Stimulated activated CD4-positive, alpha-beta T cell treated with anti-CD3 and anti-CD28 coated beads, Interleukin-12 subunit alpha, Interleukin-12 subunit beta, amount 100 ng/mL, for 48 hours (primary cell): Measurements from ENCODE around the gene FOXN1.

Source experiments
- DNase-seq, 3 donors: peaks; one replicate each; pipeline ENCODE4 v3.0.0-alpha.2; 2020; ENCODE audit warnings: low read depth in 2 of 3, low spot score in 1 of 3

Gene FOXN1

DNA sequence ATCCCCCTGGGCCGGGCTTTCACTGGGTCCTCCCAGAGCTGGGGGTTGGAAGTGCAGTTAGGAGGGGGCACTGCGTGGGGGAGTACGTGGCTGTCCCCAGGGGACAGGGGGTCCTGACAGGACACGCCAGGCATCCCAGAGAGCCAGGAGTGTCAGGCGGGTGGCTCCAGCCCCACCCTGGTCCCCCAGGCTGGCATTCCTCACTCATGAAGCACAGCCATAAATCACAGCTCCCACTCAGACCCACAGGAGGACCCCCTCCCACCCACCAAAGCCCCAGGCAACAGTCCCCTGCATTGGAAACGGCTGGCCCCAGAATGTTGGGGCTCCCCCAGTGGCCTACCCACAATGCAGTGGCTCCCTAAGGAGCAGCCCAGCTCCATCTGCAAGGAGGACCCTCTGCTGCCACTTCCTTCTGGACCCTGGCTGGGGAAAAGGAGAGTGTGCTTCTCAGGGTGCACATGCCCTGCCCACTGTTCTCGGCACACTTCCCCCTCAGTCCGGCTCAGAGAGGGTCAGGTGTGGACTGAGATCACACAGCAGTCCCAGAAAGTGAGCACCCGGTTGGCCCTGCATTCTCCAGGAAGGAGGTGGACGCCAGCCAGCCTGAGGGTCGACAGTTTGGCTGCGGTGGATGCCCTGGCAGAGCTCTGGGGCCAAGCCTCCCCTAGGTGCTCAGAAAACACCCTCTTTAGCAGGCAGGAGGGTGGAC, 7.3 kb upstream of the FOXN1 start:
- DNase-seq, result no peak

GRCh38 chr17:28499364-28499664, 6.8 kb upstream of the FOXN1 start:
- DNase-seq, result no peak

GRCh38 chr17:28499684-28500357, 6.3 kb upstream of the FOXN1 start:
- no peak for DNase-seq

- no peak for DNase-seq
Observed at GRCh38 chr17:28500712-28501379, 5.3 kb upstream of the FOXN1 start.

GRCh38 chr17:28501421-28502284, 4.5 kb upstream of the FOXN1 start:
- no peak for DNase-seq

DNA sequence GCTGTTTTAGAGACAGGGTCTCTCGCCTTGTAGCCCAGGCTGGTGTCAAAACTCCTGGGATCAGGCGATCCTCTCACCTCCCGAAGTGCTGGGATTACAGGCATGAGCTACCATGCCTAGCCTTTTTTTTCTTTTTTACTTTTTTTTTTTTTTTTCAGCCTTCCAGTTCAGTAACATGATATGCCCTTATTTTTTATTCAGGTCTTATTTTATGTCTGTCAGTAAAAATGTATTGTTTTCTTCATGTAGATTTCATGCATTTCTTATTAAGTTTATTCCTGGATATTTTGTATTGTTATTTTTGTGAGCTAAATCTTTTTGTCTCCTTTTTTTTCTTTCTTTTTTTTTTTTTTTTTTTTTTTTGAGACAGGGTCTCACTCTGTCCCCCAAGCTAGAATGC, 2.7 kb upstream of the FOXN1 start:
- DNase-seq, result no peak

DNA sequence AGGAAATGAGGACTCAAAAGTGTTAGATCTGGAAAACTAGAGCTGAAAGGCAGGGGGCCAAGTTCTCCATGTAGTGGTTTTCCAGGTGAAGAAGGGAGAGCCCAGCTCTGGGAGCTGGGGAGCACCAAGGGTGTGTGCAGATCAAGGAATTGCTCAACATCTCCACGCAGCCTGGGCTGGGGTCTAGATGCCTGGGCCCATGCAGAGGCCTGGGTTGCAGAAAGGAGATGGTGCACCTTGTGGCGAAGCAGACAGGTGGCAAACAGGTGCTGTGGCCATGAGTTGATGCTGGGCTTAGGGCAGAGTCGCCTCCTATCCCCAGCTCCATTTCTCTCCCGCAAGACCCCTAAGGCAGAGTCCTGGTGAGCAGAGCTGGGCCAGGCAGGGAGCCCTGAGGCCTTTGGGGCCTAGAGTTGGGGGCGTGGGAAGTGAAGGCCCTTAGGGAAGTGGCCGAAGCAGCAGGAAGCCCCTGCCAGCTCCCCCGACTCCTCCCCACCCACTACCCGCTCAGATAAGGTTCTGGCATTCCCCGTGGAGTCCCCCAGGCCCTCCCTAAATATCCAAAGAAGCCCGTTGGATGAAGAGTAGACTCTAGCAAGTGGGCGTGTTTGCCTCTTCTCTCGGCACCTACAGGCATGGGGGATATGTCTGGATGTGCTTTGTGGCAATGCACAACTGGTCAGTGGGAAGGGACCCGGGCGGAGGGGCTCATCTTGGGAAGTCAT, 777 bp downstream of the FOXN1 start:
- no peak for DNase-seq

DNA sequence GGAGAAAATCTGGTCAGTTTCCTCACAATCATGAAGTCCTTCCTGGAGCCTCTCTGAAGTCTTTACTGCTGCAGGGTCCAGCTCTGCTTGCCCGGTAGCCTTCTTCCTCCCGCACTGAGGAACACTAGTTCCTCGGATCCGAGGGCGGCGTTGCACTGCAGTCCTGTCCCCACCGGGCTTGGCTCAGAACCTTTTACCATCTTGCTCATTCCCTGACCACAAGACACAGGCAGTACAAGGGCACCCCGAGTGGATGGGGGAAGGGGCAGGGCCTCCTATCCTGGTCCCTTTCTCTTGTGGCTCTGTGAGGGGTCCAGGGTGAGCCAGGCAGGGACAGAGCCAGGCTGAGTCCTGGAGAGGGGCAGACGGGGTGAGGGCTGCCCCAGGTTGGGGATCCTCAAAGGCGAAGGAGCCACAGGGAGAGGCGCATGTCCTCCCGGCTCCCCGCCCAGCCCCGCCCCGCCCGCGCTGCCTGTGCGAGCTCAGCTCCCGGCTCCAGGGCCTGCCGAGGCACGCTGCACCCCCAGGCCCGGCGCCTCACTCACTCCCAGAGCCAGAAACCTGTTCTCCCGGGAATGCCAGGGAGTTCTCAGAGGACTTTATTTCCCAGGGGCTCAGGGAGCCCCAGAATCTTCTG, 1.5 kb downstream of the FOXN1 start:
- no peak for DNase-seq

GRCh38 chr17:28508211-28508724, 2.1 kb downstream of the FOXN1 start:
- no peak for DNase-seq

GRCh38 chr17:28509789-28510188, 3.6 kb downstream of the FOXN1 start:
- no peak for DNase-seq

DNA sequence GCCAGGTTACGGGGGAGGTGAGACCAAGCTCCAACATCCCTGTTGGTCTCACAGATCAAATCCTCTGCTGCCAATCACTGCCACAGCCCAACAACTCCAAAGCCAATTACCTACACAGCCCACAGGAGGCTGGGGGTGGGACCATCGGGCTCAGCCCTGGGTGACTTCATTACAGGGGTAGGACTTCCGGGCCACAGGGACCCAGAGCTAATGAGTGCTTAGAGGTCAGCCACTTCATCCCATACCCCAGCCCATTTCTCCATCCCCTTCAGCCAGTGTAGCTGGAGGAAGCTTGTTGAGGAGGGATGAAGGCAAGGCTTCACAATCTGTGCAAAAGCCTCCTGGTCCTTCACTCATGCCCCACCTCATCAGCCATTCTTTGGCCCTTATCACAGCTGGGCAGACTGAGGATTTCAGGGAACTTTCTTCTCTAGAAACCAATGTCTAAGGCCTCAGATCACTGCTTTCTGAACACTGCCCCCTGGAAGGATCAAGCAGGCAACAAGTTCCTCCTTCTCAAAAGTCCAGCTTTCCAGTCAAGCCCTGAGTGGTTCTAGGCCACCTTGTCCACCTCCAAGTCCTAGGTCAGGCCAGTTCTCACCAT, 5.8 kb downstream of the FOXN1 start:
- no peak for DNase-seq

GRCh38 chr17:28513476-28513875, 7.3 kb downstream of the FOXN1 start:
- DNase-seq, result no peak

DNA sequence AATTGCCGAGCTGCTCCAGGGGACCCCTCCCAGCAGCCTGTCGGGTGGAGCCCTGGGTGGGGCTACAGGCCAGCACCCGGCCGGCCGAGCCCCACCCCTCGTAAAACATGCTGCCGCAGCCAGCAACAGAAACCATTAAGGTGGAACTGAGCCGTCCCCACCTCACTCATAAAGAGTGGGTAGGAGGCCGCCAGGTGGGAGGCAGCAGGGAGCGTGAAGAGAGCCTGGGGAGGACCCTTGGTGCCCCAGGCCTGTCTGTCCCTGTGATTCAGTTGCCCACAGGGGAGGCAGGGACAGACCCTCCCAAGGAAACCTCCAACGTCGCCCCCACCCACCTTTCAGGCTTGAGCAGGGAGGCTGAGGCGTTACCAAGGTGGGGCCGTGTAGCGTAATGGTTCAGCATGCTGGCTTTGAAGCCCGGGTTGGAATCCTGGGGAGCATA, 8.4 kb downstream of the FOXN1 start:
- no peak for DNase-seq

- DNase-seq, result no peak
Observed at GRCh38 chr17:28515518-28515917, 9.4 kb downstream of the FOXN1 start.

DNA sequence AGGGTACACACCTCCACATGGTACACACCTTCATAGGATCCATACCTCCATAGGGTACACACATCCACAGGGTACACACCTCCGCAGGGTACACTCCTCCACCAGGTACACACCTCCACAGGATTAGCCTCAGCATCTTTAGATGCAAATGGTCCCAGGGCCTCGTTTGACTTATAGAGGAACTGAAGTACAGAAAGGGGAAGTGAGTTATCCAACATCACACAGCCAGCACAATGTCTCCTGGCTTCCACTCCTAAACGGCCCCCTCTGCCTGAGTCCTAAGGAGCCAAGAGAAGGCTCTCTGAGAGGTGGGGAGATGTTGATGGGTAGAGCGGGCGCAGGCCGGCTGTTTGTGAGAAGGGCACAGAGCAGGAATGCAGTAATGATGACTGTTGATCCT, 12.0 kb downstream of the FOXN1 start:
- DNase-seq, result no peak

DNA sequence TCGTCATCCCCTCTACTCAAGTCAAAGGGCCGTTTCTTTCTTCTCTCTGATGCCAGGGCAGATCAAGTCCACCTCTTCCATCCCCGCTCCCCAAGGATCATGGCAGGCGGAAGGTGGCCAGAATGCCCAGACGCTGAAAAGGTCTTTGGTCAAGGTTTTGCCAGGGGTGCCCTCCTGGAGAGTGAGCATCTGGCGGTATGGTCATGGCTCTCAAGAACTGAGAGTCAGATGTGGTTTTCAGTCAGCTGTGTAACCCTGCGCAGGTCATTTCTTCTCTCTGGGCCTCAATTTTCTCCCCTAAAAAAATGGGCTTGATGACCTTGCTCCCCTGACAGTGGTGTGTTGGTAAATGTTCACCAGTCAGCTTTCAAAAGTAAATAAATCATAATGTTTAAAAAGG, 12.4 kb downstream of the FOXN1 start:
- no peak for DNase-seq

- no peak for DNase-seq
Observed at GRCh38 chr17:28519236-28519635, 13.1 kb downstream of the FOXN1 start.

DNA sequence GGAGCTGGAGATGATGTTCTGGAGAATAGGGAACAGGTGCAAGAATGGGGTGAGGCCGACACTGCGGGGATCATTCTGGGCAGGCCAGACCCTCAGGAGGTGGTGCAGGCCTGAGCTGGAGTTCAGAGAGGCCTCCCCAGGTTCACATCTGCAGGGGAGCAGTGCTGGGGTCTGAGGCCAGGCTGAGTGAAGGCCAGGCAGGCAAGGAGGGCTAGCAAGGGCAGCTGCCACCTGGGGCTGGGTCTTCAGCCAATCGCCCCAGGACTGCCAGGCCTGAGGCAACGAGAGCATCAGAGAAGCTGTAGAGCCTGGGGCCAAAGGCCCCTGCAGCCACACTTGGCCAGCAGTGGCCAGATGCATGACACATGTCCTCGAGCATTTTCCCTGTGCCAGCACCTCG, 14.5 kb downstream of the FOXN1 start:
- DNase-seq, result no peak

GRCh38 chr17:28521311-28522085, 15.3 kb downstream of the FOXN1 start:
- no peak for DNase-seq
